Subcutaneous adipose tissue (tissue), 4 donors: ENCODE data around the gene RFX2. TPM values are rescaled to one million over a fixed set of nuclear protein-coding genes. Genes with fewer than 3 reads are reported as not detected.

Source experiments
- CTCF ChIP-seq: fragments of 450-650 bp; IDR thresholded peaks from one replicate; pipeline ENCODE4 v1.5.1; 2016; ENCODE audit warnings: low read depth, mild to moderate bottlenecking, control low read depth, antibody characterized with exemption, moderate library complexity
- total RNA-seq, 4 donors: library from RNA; depleted of rRNA; stranded (reverse); fragments of >200 nt; gene quantifications; one replicate each; pipeline ENCODE4 v1.1.0, GENCODE V29; 2016

Gene RFX2
- total RNA-seq, 4 donors from 2014 or later = 2.9 to 8.9 (median 7.2) TPM

DNA sequence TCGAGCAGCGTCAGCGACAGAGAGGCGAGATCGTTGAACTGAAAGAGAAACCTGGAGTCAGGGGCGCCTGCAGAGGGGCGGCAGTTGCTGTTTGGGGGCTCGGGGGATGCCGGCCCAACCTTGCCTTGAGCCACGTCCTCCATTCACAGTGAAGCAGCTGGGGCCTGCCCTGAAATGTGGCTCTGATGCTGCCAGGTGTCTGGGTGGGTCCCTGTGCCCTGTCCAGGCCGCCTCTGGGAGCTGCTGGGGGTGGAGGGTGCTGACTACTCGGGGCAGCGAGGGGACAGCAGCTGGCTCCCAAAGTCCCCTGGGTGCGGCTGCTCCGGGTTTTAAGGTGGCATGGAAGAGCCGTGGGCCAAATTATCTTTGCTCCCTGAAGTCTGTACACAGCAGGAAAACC is 114.7 kb downstream of the RFX2 start:
- TF ChIP-seq CTCF = no peak

DNA sequence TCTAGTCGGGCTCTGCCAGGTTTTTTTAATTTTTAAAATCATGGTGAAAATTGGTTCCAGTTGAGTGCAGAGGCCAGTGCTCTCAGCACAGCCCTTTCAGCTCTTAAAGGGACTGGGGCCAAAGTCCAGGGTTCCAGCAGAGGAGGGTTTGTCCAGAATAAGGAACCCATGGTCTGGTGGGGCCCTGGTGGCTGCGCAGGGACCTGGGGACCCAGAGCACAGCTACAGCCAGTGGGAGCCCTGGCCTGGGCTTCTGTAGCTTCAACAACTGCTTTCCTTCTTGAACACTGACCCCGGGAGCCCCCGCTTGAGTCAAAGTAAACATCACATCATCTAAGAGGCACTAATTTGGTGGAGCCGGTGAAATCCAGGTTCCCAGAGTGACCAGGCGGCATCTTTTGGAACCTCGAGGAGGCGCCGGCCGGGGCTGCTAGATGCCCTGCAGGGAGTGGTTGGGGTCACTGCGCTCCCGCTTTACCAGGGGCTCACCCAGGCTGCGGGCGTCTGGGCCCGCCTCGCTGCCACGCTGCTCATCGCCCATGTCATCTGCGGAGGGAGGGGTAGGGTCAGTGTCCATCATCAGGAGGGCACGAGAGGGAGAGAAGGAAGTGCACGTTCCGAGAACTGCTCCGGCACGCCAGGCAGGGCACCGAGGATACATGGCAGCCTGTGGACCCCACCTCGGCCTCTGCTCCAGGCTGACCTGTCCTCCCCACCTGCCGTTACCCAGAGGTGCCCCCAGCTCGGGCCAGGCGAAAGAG is 115.7 kb downstream of the RFX2 start:
- no peak for TF ChIP-seq CTCF

DNA sequence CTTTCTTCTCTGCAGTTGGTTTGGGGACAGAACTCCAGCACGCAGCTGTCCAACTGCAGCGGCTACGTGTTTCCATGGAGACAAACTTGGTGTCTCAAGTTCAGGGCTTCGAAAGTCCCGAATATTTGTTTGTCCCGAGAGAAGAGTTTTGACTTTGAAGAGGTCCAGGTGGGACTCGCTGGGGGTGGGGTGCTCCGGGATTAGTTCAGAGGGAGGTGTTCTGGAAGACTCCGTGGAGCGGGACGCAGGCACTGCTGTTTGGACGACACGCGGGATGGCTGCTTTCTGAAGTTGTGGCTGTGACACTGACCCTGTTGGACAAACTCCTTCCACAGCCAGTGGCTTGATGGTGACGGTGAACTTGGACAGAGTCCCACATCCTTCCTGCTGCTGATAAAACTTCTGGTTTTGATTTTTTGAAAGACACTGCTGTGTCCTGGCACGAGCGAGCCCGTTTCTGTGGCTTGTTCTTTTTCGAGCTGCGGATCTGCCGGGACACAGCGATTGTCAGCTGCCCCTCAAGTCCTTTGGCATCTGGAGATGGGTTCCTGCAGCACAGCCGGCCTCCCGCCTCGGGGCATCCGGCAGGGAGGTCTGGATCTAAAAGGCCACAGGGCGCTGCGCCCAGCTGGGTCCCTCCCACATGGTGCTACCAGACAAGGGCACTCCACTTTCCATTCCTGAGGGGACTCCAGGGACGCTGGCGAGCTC is 116.5 kb downstream of the RFX2 start:
- TF ChIP-seq CTCF = no peak

- TF ChIP-seq CTCF = no peak
These were observed 117.1 kb downstream of the RFX2 start for GRCh38 chr19:5993201-5993600.

GRCh38 chr19:5992756-5993155 is 117.5 kb downstream of the RFX2 start:
- TF ChIP-seq CTCF = no peak

- no peak for TF ChIP-seq CTCF
These were observed 119.0 kb downstream of the RFX2 start for GRCh38 chr19:5991244-5991838.

GRCh38 chr19:5990289-5990797 is 120.0 kb downstream of the RFX2 start:
- no peak for TF ChIP-seq CTCF
